ENCODE results near the gene GPX4. TPM values are rescaled to one million over a fixed set of nuclear protein-coding genes. Genes with fewer than 3 reads are reported as not detected.

Gene GPX4
- total RNA-seq, 1 experiment from 2014 or later = 355 TPM

DNA sequence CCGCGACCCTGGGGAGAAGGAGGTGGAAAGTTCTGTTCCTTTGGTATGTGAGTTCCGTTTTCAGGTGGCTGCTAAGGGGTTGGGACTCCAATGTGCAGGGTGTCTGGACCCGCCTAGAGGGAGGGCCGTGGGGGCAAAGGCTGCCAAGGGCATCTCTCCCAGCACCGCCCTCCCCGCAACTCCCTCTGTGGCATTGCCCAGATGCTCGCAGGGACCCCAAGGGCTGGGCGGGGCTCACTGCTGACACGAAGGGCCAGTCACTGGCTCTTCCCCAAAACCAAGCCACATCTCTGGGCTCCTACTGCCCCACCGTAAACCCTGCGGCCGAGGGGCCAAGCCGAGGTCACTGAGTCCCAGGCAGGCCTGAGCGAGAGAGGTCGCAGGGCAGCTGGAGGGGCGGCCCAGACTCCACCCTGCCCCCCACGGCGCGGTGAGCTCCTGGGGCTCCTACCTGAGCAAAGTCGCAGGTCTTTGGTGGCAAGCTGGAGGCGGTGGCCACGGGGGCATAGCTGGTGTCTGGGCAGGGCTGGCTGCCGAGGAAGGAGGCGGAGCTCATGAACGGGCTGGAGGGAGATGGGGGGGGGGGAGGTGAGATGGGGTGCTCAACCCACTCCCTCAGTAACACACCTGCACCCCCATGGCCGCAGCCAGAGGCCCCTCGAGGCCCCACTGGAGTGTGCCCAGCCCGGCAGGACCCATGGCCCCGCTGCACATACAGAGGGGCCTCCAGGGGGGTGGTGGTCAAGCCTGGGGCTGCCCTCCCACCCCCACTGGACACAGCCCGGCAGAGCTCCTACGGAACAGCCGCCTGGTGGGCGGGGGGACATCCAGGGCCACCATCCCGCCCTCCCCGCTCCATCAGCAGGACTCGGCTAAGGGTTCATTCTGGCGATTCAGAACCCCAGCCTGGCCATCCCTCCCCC is 43.3 kb downstream of the GPX4 start:
- no peak overlapping the region for H2BK20ac ChIP-seq (ENCODE audit: low read depth, low read length, poor library complexity, severe bottlenecking)
- no peaks in the 10 kb centered on the region for H3K4me1 ChIP-seq (ENCODE audit: insufficient read depth, low read length)
- H2AK5ac ChIP-seq (ENCODE audit: insufficient read length, low read length) = no peak overlapping the region
- WGBS (ENCODE audit: extremely low coverage, insufficient read length, low lambda C conversion rate) = no CpG with 5 or more reads among the region's 38 CpGs
- no peaks in the 10 kb centered on the region for H4K20me1 ChIP-seq (ENCODE audit: control insufficient read depth, insufficient read depth, insufficient read length)
- peaks cover 0 to under 1% of the 10 kb centered on the region in 2 experiments; a peak in 1 of 5 replicates for H3K9me3 Mint-ChIP-seq
- H2AFZ ChIP-seq (ENCODE audit: low read length) = no peak overlapping the region
- H4K8ac ChIP-seq (replicated peaks; ENCODE audit: insufficient read length, low read depth, low read length) = no peak overlapping the region
- no peak overlapping the region for H4K5ac ChIP-seq (ENCODE audit: insufficient read length, low read depth, low read length)
- H3K27ac Mint-ChIP-seq = no peak overlapping the region; a peak in 1 of 7 replicates
- H3K4me1 Mint-ChIP-seq = peaks cover 0 to 18% of the 10 kb centered on the region in 2 experiments; a peak in 2 of 4 replicates
- no peak overlapping the region for H2BK15ac ChIP-seq (ENCODE audit: low read depth, low read length)
- no peak overlapping the region for H3K4ac ChIP-seq (ENCODE audit: low read depth, low read length)
- H3K9me3 ChIP-seq (ENCODE audit: control insufficient read depth, low read depth, low read length) = no peaks in the 10 kb centered on the region
- no peaks in the 10 kb centered on the region for H3K27me3 Mint-ChIP-seq (ENCODE audit: low read depth)
- H3T11ph ChIP-seq (ENCODE audit: low read length) = no peak overlapping the region
- TF ChIP-seq CTCF (conservative IDR thresholded peaks at IDR 0.05) = no peak
- no peak overlapping the region for H2BK12ac ChIP-seq (ENCODE audit: insufficient read length, low read depth, low read length)
- H3K79me1 ChIP-seq (ENCODE audit: insufficient read depth, low read depth, low read length, poor library complexity, severe bottlenecking) = no peaks in the 10 kb centered on the region
- no peak overlapping the region for H3K18ac ChIP-seq (ENCODE audit: insufficient read length, low read depth, low read length)
- H3K14ac ChIP-seq (ENCODE audit: insufficient read depth, low read length) = no peak overlapping the region; the same call in 1 of the 2 replicates
- no peak overlapping the region for H3K56ac ChIP-seq (ENCODE audit: insufficient read length, low read depth, low read length)
- H2BK5ac ChIP-seq (ENCODE audit: insufficient read length, low read length) = no peak overlapping the region
- H3K27ac ChIP-seq (ENCODE audit: insufficient read length, low read depth, low read length) = no peak overlapping the region
- H4K91ac ChIP-seq (ENCODE audit: insufficient read length, low read depth, low read length) = no peak overlapping the region
- H3K4me3 Mint-ChIP-seq = no peak overlapping the region
- H3K23me2 ChIP-seq (ENCODE audit: insufficient read length, low read depth, low read length, poor library complexity, severe bottlenecking) = no peaks in the 10 kb centered on the region
- H3K9ac ChIP-seq (ENCODE audit: extremely low read depth, insufficient read length, low read length) = no peak overlapping the region
- no peak overlapping the region for H2BK120ac ChIP-seq (ENCODE audit: low read depth, low read length, poor library complexity, severe bottlenecking)
- peaks cover 23 to 37% (median 35%) of the 10 kb centered on the region in 3 experiments for H3K36me3 Mint-ChIP-seq (ENCODE audit: insufficient read depth in 1 of 3, low read depth in 3 of 3)
- no peaks in the 10 kb centered on the region for H3K27me3 ChIP-seq (ENCODE audit: insufficient read depth, low read length)
- DNase-seq = no peak
- H3K4me2 ChIP-seq (ENCODE audit: insufficient read depth, insufficient read length, low read length) = no peak overlapping the region
- no peak overlapping the region for H3K23ac ChIP-seq (ENCODE audit: insufficient read length, low read depth, low read length)
- H3K79me2 ChIP-seq (ENCODE audit: insufficient read depth, low read length) = no peaks in the 10 kb centered on the region
